Glomerular visceral epithelial cell (primary cell): Measurements from ENCODE around the gene EPHB3.
"Not testable (repeated sequence)": the region's sequence is repeated elsewhere in the genome, so short reads cannot be mapped to it uniquely, and the experiment has no call there.

Experiments
- DNase-seq: peaks from one replicate; pipeline ENCODE4 v3.0.0-alpha.2; 2016; ENCODE audit errors: extremely low spot score

EPHB3 gene

DNA sequence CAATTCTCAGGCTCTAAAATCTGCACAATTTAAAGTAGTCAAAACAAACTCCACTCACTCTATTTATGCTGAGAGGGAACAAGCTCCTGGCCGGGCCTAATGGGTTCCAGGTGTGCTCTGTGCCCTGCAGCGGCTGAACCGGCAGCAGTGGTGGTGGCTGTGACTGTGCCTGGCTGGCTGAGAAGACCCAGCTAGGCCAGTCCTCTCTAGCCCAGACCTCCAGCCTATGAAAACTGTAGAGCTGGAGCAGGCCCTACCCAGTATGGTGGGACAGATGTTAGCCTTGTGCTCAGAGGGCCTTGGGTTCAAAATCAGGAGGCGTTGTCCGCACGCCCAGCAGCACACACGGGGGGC is 37.0 kb downstream of the EPHB3 start:
- no peak for DNase-seq

DNA sequence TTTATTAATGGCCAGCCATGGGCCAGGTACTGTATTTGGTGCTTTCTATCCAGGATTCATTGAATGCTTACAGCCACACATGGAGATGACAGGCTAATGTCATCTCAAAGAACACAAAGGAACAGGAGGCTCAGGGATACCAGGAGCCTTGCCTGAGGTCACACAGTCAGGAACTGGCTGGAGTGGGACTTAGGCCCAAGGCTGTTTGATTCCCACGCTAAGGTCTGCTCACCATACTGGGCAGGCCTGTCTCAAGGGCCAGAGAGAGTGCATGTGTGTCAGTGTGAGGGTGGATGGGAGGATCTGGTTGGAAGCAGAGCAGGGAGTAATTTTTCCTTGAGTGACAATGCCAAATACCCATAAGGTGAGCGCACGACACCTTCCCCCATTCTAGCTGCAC is 37.6 kb downstream of the EPHB3 start:
- DNase-seq: no peak

DNA sequence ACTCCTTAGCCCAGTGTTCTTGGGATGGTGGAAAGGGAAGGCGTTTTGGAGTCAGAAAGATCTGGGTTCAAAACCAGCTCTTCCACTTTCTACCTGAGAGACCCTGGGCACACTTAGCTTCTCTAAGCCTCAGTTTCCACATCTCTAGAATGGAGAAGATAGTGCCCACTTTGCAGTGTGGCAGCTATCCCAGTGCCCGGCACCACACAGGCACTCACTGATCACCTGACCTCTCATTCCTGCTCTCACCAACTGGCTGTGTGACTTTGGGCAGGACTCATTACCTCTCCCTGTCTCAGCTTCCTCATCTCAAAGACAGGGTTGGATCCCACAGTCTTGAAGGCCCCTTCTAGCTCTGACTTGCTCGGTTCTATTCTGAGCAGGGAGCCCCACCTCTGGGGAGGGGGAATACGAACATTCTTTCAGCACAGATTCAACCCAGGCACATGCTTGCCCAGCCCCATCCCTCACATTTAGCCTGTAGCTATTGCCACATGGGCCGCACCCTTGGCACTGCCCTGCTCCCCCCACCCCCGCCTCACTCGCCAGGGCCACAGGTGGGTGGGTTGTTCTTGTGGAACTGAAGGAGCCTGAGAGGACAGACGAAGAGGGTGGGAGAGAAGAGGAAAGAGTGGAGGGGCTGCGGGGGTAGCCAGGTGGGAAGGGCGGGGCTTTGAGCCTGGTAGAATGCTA is 39.2 kb downstream of the EPHB3 start:
- DNase-seq: no peak

DNA sequence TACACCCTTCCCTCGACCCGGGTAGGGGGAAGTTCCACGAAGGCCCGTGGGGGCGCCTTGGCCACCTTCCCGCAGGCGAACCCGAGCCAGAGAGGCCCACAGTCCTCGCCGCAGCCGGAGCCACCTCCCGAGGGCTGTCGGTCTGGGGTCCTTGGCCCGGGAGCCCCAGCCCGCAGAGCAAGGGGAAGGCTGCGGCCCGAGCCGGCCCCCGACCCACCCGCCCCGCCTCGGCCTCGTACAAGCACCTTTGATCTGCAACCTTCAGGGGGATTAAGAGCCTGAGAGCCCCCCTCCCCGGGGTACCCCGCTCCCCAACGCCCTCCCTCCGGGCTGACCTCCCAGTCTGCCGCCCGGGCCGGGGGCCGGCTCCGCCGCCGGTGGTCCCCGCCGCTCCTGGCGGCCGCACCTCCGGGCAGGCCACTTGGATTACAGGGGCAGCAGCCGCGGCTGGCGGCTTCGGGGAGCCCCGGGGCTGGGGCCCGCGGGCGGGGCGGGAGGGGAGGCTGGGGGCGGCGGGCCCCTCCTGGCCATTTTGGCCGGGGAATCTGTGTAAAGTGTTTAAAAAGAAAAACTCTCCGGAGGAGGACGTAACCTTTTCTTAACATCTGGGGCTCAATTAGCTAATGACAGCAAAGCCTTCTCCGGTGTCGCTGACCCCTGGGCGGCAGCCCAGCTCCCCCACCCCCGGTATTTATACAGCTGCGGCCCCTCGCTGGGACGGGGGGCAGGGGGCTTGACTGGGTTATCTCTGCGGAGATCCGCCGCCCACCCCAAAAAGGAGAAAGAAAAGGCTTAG is 40.2 kb downstream of the EPHB3 start:
- DNase-seq: no peak

DNA sequence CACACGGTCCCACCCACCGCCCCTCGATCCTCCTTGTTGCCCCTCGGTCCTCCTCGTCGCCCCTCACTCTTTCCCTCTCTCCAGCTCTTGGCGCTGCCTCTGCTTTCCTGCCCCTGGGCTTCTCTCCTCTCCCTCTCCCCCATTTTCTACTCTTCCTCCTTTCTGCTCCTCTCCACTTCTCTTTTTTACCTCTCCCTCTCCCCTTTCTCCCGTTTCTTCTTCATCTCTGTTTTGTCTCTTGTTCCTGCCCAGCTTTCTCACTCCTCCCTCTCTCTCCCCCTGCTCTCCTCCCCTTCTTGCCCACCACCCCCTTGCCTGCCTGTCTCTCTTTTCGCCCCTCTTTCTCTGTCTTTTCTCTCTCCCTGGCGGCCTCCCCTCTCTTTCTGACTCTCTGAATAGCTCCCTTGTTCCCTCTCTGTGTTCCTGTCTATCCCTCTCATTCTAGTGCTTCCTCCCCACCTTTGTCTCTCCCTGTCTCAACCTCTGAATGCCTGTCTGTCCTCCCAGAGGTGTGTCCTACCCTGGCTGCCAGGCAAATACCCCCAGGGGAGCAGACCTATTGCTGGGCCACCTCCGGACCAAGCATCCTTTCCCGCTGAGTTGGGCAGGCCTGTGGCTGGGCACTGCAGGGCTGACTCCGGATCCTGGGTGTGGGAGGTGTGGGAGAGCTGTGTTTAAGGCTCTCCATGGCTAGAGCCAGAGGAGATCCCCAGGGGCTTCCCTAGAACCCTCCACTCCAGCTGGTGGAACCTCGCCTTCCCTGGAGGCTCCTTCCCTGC is 41.0 kb downstream of the EPHB3 start:
- DNase-seq: no peak

DNA sequence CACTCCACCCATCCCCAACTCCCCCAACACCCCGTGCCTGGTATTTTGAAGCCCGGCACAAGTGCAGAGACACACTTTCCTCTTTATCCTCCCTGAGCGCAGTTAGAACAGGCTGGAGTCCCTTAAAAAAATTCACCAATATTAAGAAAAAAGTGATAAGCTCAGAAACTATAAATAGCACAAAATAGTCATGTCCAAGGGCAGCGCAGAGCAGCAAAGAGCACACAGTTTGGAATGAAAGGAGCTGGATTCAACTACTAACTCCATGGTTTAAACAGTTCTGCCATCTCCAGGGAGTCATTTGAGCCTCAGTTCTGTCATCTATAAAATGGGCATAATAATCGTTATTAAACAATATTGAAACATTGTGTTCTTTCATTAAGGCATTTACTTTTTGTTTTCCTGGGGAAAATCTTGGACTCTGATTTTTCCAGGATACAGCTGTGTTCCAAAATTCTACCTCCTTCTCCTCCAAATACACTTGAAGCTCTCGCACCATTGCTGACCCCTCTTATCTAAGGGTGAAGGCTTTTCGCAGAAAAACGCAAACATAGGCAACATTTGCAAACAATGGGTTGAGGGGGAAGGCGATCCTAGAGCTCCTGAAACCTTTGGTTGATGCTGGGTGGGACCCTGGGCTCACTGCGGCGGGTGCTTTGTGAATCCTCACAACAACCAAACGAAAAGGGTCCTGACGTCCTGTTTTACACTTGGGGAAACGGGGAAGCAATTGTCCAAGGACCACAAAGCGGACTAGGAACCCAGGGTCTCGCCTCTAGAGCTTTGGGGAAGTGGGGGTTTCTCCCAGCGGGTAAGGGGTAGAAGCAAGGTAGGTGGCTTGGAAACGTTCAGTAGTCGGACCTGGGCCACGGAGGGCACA is 41.8 kb downstream of the EPHB3 start:
- DNase-seq: no peak

DNA sequence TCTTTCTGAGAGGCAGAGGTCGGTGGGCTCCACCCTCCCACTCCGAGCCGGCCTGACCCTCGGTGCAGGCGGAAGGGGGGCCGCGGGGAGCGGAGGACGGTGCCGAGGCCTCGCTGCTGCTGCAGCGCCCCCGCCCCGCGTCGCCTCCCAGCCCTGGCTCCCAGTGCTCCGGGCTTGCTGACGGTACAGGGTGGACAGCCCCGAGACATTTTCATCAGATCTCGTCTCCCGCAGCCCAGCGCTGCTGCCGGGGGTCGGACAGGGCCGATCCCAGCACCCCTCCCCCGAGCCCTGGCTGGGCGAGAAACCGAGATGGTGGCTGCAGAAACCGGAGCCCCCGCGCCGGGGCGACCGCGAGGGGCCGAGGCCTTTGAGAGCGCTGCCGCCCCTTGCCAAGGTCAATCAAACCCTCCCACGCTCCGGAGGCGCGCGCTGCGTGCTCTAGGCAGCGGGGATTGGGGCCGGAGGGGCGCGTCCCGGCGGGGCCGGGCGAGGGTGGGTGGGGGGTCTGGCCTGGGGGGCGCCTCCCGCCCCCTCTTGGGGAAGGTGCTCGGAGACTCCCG is 42.5 kb downstream of the EPHB3 start:
- DNase-seq: no peak

DNA sequence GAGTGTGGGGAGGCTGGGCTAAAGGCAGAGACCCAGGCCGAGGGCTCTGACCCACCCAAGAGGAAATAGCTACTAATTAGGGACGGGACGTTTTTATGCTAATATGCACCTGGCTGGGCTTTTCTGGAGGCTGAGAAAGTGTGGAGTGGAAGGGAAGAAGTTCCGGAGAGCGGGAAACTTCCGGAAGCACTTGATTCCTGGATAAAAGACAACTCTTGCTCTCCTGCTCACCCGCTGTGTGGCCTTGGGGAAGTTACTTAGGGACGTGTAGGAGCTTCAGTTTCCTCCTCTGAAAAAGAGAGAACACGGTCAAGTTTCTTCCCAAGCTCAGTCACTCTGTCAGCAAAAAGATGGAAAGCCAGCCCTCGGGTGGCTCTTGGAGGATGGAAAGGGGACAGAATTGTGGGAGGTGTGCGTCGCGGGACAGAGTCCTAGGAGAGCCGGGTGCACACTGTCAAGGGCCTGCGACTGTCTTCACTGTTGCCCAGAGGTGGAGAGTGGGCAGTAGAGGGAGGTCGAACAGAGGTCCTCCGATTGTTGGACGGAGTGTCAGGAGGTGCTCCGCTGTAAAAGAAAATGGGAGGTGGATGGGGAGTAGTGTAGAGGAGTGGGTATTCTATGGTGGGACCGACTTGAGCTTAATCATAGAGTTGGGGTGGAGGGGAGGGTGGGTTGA is 43.2 kb downstream of the EPHB3 start:
- no peak for DNase-seq

DNA sequence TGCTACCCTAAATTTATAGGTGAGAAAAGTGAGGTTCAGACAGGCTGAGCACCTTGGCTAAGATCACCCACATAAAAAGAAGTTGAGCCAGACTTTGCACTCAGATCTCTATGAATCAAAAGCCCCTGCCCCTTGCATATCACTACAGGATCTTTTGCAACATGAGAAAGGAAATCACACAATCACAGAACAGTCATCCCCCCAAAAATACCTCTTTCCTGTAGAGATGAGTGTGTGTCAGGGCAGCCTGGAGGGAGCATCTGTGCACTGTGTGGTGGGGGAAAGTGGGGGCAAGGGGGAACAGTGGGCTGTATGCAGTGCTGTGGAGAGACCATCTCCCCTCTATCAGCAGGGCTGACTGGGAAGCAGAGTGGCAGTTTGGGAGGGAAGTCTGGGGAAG is 46.6 kb downstream of the EPHB3 start:
- DNase-seq: no peak

DNA sequence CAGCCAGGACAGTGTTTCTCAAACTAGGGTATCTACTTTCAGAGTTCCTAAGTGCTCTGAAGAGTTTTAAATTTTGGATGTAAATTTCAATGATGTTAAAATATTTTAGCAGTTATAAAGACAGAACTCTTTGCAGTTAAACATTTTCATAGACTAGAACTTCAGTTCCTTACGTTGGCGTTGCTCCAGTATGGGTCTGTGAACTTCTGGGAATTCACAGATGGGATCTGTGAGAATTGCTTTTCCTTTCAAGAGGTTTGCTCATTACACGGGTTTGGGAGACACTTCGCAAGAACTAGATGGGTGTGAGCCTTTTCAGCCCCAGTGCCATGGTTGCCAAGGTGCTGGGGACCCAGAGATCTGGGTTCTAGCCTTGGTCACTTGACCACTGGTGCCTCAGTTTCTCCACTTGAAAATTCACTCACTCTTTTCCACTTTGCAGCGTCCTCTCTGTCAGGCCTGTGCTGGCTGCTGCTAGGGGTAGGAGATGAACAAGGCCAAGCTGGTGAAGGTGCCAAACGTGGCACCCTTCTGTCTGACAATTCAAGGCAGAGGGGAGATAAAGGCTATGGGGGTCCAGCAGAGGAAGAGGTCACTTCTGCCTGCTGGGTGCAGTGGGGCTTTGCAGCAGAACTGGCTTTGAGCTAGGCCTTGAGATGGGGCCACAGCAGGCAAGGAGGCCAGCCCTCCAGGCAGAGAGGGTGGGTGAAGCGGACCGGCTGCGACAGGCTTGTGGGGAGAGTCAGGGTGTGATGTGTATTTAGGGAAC is 48.1 kb downstream of the EPHB3 start:
- no peak for DNase-seq

DNA sequence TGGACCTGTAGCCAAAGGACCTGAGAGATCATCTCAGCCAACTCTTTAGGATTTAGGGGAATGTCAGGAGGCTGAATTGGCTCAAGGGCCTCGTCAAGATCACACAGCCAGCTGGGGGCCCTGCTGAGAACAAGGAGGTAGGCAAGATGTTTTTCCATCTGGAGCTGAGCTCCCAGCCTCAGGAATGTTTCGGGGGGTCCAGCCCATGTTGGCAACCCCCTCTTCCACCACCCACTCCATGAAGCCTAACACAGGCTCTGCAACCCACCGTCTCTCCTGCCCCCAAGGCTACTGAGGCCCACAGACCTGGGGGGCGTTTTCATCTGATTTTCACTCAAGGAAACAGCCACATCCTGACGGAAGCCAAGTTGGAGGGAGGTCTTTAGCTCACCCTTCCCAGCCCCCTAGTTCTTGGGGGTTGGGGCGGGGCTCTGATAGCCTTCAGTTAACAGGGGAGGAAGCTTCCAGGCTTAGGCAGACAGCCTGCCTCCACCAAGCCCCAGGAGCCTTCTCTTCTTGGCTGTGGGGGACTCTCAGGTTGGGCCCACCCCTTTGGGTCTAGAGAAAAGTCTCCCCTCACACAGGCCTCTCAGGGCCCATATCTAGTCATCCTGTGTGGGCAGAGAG is 48.8 kb downstream of the EPHB3 start:
- no peak for DNase-seq

DNA sequence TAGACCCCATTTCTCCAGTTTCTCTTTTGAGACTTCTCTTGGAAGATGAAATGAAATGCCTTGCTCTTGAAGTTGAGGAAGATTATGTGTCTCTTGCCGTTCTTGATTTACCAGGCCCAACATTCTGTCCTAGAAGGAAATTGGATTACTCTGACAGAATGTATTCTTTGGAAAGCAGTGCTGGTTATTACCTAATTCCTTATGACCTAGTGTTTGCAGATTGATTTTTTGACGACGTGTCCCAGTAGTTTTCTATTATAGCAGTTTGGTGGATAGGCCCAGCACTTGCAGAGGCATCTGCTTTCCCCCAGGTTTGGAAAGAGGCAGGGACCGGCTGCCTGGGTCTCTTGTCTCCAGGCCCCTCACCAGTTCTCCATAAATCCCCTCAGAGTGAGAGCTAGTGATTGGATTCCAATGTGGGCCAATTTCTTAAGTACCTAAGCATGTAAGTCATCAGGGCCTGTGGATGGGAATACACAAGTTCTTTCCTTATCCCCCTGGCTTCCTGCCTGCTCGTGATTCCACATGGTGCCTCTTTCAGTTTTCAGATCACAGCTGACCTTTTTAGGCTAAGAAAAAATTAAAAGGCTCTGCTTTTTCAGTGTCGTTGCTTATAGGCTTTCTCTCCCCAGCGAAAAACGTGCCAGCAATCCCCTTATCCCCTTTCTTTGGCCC is 50.2 kb downstream of the EPHB3 start:
- DNase-seq: no peak

DNA sequence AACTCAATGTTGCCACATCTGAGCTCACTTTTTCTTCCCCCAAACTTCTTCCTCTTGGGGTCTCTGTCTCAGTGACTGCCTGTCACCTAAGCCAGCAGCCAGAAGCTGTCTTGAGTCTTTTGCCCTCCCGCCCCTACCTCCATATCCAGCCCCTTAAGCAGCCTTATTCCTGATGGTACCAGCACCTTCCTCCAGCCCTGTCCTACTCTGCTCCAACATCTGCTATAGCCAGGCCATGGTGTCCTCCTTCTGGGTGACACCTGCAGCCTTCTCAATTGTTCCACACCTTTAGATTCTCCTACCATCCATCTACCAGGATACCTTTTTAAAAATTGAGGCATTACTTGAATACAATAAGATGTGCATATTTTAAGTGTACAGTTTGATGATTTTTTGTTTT is 53.8 kb downstream of the EPHB3 start:
- DNase-seq: no peak

DNA sequence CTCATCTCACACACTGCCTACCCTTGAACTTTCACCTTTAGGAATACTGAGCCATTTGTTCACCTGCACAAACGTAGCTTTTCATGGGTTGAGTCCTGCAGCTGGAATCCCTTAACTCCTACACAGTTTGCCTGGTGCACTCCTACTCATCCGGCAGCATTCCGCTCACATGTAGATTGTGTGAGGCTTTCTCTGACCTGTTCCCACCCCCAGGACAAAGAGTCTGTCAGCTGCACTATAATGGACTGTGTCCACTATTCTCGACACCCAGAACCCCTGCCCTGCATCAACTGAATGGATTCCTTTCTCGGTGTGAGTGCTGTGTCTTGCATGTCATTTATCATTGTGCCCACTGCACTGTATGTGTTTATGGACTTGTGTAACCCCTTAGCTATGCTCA is 54.9 kb downstream of the EPHB3 start:
- no peak for DNase-seq

DNA sequence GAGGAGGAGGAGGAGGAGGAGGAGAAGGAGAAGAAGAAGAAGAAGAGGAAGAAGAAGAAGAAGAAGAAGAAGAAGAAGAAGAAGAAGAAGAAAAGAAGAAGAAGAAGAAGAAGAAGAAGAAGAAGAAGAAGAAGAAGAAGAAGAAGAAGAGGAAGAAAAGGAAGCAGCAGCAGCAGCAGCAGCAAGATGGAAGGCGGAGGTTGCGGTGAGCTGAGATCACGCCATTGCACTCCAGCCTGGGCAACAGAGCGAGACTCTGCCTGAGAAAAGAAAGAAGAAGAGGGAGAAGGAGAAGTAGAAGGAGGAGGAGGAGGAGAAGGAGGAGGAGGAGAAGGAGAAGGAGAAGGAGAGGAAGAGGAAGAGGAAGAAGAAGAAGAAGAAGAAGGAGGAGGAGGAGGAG is 55.7 kb downstream of the EPHB3 start:
- DNase-seq: not testable (repeated sequence)

DNA sequence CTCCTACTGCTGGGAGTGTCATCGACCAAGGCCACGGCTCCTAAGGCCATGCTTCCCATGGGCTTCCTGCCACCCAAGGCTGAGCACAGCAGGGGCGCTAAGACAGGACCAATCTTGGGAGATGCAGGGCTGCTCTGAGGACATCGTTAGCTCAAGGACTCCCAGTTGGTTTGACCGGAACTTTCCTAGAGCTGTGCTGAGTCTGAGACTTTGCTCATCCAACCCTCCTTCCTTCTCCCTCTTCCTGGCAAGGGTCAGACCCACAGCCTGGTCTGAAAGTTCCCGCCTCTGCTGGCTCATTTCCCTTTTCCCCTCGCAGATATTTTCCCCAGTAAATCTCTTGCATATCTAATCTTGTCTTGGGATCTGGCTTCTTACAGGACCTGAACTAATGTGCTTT is 57.2 kb downstream of the EPHB3 start:
- DNase-seq: no peak

DNA sequence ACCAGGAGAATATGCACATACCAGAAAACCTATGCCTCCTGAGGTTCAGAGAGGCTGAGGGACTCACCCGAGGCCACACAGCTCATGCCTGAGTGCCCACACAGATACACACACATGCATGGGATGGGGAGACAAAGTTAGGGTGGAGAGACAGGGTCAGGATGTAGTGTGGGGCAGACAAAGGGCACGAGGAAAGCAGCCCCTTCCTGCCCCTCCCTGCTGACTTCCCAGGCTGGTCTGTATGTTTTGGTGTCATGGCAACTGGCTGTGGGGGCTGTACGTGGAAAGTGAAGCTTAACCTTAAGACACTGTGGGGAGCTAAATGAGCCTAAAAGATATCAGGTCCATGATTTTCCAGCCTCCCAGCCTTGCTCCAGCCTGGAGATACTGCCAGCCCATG is 57.8 kb downstream of the EPHB3 start:
- no peak for DNase-seq

DNA sequence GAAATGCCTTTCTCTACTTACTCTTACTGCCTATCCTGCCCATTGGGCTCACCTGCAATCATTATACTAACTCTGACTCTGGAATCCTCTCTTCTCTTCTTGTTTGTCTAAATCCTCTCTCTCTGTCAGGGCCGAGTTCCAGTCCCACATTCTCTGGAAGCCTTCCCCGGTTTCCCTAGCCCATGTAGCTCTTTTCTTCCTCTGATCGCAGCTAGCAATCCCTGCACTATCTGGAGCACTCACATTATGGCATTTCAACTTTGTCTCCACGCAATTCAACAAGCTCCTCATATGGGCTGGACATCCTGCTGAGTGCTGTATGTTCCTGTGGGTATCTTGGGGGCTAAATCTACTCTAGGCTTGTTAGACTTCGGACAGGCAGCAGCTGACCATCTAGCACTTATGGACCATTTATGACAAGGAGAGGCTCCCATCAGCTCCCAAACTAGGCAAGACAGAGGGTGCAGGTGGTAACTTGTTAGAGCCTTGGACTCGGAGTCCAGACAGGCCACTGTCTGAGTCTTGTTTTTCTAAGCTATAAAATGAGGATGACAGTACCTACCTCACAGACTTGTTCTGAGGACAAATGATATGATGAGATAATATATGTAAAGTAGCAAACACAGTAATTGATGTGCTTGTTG is 58.3 kb downstream of the EPHB3 start:
- no peak for DNase-seq
